T1000 (cell line): ENCODE measurements around the gene ADGRG6.
"Not testable (repeated sequence)": the region's sequence is repeated elsewhere in the genome, so short reads cannot be mapped to it uniquely, and the experiment has no call there.

Source experiments
- DNase-seq: peaks from one replicate; lab custom pipeline; 2025; ENCODE audit warnings: mixed read lengths; lab: John Stamatoyannopoulos, UW

The ADGRG6 gene

GRCh38 chr6:142301651-142302391 lies at the start of gene ADGRG6:
TSS of gene ADGRG6 (plus strand) at chr6:142302007. CDS start at chr6:142302330, 323 bp downstream.
- DNase-seq = no peak

DNA sequence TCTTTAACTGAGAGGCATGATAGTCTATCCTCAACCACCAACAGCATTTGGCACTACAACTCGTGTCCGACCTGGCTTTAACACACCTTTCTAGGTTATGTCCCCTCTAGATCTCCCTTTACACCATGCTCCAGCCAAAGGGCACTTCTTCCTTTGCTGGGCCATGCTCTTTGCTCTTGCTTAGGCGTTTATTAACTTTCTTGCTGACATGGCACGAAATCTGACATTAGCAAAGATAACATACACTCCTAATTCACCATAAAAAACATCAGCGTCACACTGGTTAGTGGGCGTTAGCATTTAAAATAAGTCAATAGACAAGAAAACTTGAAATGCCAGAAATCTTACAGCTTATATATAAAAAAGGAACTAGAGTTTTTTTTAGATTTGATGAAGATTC lies 47.3 kb upstream of the ADGRG6 start:
- DNase-seq = no peak

DNA sequence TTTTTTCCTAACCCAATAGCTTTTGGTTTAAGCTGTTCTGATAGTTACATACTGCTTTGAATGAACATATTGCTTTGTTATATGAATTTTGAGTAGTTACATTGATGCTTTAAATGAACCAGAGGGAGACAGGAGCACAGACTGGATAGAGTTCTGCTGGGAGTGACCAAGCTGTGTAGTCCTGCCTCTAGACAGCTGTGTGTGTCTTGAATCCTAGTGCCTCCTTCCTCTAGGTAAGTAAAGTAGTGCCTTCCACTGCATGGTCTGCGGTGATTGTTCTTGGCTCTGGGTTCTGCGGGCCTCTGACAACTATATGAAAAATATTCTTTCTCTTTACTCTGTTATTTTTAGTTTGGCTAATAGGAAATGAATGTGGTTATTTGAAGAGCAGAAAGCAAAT lies 46.0 kb upstream of the ADGRG6 start:
- no peak for DNase-seq

- DNase-seq = no peak
Measured at GRCh38 chr6:142258305-142258704, 43.5 kb upstream of the ADGRG6 start.

GRCh38 chr6:142258757-142259156 lies 43.0 kb upstream of the ADGRG6 start:
- no peak for DNase-seq

- DNase-seq = no peak
Measured at GRCh38 chr6:142260748-142261147, 41.1 kb upstream of the ADGRG6 start.

- DNase-seq = no peak
Measured at GRCh38 chr6:142262231-142262630, 39.6 kb upstream of the ADGRG6 start.

GRCh38 chr6:142265476-142265875 lies 36.3 kb upstream of the ADGRG6 start:
- no peak for DNase-seq

- no peak for DNase-seq
Measured at GRCh38 chr6:142266060-142266459, 35.7 kb upstream of the ADGRG6 start.

GRCh38 chr6:142271476-142271875 lies 30.3 kb upstream of the ADGRG6 start:
- DNase-seq = no peak

DNA sequence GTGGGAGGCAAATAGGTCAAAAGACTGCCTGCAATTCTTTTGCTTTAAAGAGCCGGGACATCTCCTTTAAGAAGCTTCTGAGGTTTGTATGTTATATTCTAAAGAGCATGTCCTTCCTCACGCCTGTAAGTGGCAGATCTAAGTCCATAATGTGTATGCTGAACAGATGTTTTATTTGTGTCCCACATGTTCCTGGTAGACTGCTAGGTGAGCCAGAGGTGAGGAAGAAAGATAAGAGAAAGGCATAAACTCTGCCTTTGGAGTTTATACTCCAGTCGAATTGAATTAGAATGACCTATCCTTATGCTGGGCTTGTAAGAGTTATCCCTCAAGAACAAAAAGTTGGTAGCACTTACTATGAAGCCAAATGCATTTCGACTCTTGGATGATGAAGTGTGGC lies 27.2 kb upstream of the ADGRG6 start:
- no peak for DNase-seq

- DNase-seq = no peak
Measured at GRCh38 chr6:142275236-142276006, 26.4 kb upstream of the ADGRG6 start.

- no peak for DNase-seq
Measured at GRCh38 chr6:142276256-142276655, 25.6 kb upstream of the ADGRG6 start.

GRCh38 chr6:142279350-142280180 lies 22.2 kb upstream of the ADGRG6 start:
- DNase-seq = no peak

- no peak for DNase-seq
Measured at GRCh38 chr6:142280265-142280664, 21.5 kb upstream of the ADGRG6 start.

GRCh38 chr6:142280927-142281326 lies 20.9 kb upstream of the ADGRG6 start:
- DNase-seq = no peak

GRCh38 chr6:142283138-142283537 lies 18.7 kb upstream of the ADGRG6 start:
- DNase-seq = not testable (repeated sequence)

DNA sequence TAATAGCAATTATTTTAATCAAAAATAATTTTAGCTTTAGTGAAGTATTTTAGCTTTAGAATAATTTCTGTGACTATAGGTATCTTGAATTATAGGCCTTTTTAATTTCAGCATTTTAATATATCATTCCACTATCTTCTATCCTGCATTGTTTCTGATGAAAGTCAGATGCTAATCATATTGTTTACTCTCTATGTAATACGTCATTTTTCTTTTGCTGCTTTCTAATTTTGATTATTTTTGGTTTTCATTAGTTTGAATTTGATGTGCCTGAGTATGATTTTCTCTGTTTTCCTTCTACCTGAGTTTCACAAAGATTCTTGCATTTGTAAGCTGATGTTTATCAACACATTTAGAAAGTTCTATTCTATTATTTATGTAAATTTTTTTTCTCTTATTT lies 17.4 kb upstream of the ADGRG6 start:
- DNase-seq = no peak

DNA sequence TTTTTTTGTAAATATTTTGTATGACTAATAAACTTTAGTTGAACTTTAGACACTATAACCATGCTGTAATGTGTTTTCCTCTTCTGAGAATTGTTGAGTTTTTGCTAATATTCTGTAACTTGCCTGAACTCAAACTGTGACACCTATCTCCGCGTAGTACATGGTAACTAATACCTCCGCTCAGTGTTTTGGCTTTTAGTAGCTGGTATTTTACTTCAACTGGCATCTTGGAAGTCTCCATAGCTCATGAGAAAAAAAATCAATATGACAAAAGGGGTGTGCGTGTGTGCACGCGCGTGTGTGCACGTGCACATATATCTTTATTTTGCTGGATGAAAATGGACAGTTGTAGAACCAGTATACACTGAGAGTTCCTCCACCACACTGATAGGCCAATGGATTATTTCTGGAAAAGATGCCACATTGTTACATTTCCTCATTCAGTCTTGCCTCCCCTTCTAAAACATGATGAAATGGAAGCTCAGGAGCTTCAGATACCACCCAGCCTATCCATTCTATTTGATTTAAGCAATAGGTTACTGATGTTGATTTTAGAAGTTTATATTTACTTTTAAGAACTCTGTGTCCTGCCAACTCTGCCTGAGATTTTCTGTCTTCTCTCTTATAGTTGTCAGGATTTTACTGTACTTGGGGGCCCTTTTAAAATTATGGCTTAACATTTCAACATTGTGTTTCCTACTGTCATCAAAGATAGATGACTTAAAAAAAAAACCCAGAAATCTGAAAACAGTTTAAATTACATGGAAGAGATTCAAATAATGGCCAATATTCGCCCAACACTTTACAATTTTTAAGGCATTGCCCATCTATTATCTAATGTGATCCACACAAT lies 16.3 kb upstream of the ADGRG6 start:
- DNase-seq = no peak

- DNase-seq = no peak
Measured at GRCh38 chr6:142286088-142286409, 15.8 kb upstream of the ADGRG6 start.

- DNase-seq = no peak
Measured at GRCh38 chr6:142289687-142290086, 12.1 kb upstream of the ADGRG6 start.

DNA sequence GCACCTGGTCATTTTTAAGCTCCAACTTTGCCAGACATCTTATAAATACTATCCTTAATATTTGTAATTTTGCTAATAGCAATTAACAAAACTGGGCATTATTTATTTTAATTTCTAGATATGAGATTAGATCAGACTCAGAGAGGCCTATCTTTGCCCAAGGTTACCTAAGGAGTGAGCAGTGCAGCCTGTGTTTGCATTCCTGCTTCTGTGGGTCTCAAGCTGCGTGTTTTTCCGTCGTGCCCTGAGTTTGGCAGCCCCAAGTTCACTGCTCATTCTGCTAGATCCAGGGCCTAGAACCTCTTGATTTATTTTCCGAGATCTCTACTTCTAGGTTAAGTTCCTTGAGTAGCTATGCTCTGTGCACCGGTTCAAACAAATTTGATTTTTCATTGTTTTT lies 11.0 kb upstream of the ADGRG6 start:
- no peak for DNase-seq
